Measurements from ENCODE around the gene KRTAP4-9. TPM values are rescaled to one million over a fixed set of nuclear protein-coding genes. Genes with fewer than 3 reads are reported as not detected.

Gene KRTAP4-9
- total and polyA plus RNA-seq, 10 of the 15 experiments (the other 5 are each of a cell fraction or from before 2014, with no cell fraction given): not detected

DNA sequence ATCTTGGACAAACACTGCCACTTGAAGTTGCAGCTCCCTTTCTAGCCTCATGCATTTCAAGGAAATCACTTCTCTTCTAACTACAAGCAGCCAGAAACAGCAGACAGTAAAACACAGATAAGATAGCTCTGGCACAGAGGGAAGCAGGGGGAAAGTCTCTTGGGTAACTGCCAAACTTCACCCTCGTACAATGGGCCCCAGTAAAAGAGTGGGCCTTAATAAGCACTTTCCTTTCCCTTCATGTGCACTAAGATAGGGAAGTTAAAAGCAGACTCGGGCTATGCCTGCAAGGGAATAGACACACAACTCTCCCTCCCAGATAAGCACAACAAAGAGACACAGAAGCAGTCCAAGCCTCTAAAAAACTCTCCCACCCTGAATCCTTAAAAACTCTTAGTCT lies 48.7 kb downstream of the KRTAP4-9 start:
- H3K9ac ChIP-seq (ENCODE audit: control insufficient read depth, insufficient read depth, low read length): no peak overlapping the region
- no TSS peak for BruUV-seq (replicated peaks)
- ChIA-PET RAD21 (ENCODE audit: unreplicated experiment) (no interaction called here), CTCF (no interaction called here), SMC1A (ENCODE audit: uncharacterized antibody, unreplicated experiment) (no interaction called here), POLR2A (no interaction called here)
- no peaks in the 10 kb centered on the region for H3K27me3 ChIP-seq (replicated peaks in 1 of 2; ENCODE audit: control insufficient read depth in 2 of 2, insufficient read depth in 2 of 2, low read length in 1 of 2)
- in situ Hi-C loops (cut with MboI) (no loop called here), intact Hi-C loops (cut with micrococcal nuclease; ENCODE audit: unreplicated experiment) (no loop called here)
- H3K27ac ChIP-seq (ENCODE audit: control insufficient read depth, insufficient read depth): no peak overlapping the region
- H4K20me1 ChIP-seq (ENCODE audit: control insufficient read depth, insufficient read depth): no peaks in the 10 kb centered on the region
- H3K9me3 ChIP-seq (replicated peaks; ENCODE audit: control insufficient read depth, insufficient read depth, low read length): no peaks in the 10 kb centered on the region
- FAIRE-seq (no peak), ATAC-seq (no peak), DNase-seq (ENCODE audit: low read depth, low spot score) (no peak)
- no peaks in the 10 kb centered on the region for H3K4me1 ChIP-seq (ENCODE audit: control insufficient read depth, insufficient read depth, low read length)
- H3K36me3 ChIP-seq (ENCODE audit: control insufficient read depth in 2 of 2, insufficient read depth in 2 of 2, low read length in 1 of 2): no peaks in the 10 kb centered on the region
- no peak overlapping the region for H2AFZ ChIP-seq (ENCODE audit: control insufficient read depth, low read depth, low read length)
- TF ChIP-seq IKZF2 (IDR thresholded peaks at IDR 0.05): no peak
- no peak for TF ChIP-seq CHD4 (IDR thresholded peaks at IDR 0.05)
- TF ChIP-seq POLR2AphosphoS2 (IDR thresholded peaks at IDR 0.05; ENCODE audit: low read depth, low read length): no peak
- no peak for TF ChIP-seq KLF5 (IDR thresholded peaks at IDR 0.05; ENCODE audit: partially characterized antibody)
- TF ChIP-seq ZSCAN29 (IDR thresholded peaks at IDR 0.05): no peak
- no peak for TF ChIP-seq KAT2A (conservative IDR thresholded peaks at IDR 0.05; ENCODE audit: control insufficient read depth, low read depth, low read length)
- TF ChIP-seq FOXM1 (IDR thresholded peaks at IDR 0.05; ENCODE audit: low read depth, low read length): no peak
- no peak for TF ChIP-seq ESRRA (IDR thresholded peaks at IDR 0.05; ENCODE audit: low read length)
- TF ChIP-seq, protein P1, sequence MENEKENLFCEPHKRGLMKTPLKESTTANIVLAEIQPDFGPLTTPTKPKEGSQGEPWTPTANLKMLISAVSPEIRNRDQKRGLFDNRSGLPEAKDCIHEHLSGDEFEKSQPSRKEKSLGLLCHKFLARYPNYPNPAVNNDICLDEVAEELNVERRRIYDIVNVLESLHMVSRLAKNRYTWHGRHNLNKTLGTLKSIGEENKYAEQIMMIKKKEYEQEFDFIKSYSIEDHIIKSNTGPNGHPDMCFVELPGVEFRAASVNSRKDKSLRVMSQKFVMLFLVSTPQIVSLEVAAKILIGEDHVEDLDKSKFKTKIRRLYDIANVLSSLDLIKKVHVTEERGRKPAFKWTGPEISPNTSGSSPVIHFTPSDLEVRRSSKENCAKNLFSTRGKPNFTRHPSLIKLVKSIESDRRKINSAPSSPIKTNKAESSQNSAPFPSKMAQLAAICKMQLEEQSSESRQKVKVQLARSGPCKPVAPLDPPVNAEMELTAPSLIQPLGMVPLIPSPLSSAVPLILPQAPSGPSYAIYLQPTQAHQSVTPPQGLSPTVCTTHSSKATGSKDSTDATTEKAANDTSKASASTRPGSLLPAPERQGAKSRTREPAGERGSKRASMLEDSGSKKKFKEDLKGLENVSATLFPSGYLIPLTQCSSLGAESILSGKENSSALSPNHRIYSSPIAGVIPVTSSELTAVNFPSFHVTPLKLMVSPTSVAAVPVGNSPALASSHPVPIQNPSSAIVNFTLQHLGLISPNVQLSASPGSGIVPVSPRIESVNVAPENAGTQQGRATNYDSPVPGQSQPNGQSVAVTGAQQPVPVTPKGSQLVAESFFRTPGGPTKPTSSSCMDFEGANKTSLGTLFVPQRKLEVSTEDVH (IDR thresholded peaks at IDR 0.05; ENCODE audit: low read depth, partially characterized antibody): no peak
- H3K4me2 ChIP-seq (ENCODE audit: control insufficient read depth, insufficient read depth): no peak overlapping the region
- H3K79me2 ChIP-seq (ENCODE audit: control insufficient read depth, insufficient read depth, low read length): no peaks in the 10 kb centered on the region
- 0% methylated on average over 2 of the region's 2 CpGs for WGBS (ENCODE audit: insufficient coverage, insufficient replicate concordance, low lambda C conversion rate, missing lambda C conversion rate)
- no peak overlapping the region for H3K4me3 ChIP-seq

Other genes starting within 250 kb of the KRTAP4-9 start
Only the 7 nearest of the 39 such genes appear.
- gene KRTAP2-4, start 39.5 kb upstream of the KRTAP4-9 start, total RNA-seq (2014; rRNA removed): not detected in 2 replicates
- not detected in 2 replicates for gene KRTAP2-4, start 39.5 kb upstream of the KRTAP4-9 start, total RNA-seq (2014; rRNA removed; fragmentation: Illumina TruSeq; extraction: Trizol)
- not detected in 2 replicates for gene KRTAP2-4, start 39.5 kb upstream of the KRTAP4-9 start, total RNA-seq (2021)
- not detected in 2 replicates for gene KRTAP2-4, start 39.5 kb upstream of the KRTAP4-9 start, polyA plus RNA-seq (2011; rRNA removed)
- not detected in 2 replicates for gene KRTAP2-4, start 39.5 kb upstream of the KRTAP4-9 start, polyA plus RNA-seq (2014; fragmentation: Illumina TruSeq; extraction: Trizol)
- gene KRTAP2-4, start 39.5 kb upstream of the KRTAP4-9 start, polyA plus RNA-seq (2014; fragmentation: Nextera tagmentation; extraction: Ambion mirVana): not detected
- not detected in 2 replicates for gene KRTAP2-4, start 39.5 kb upstream of the KRTAP4-9 start, polyA plus RNA-seq (2014; rRNA removed)
- not detected for gene KRTAP2-4, start 39.5 kb upstream of the KRTAP4-9 start, polyA plus RNA-seq (2016; fragmentation: Nextera tagmentation; extraction: Ambion mirVana)
- gene KRTAP4-7, start 21.2 kb upstream of the KRTAP4-9 start, total RNA-seq (2014; rRNA removed): not detected in 2 replicates
- gene KRTAP4-7, start 21.2 kb upstream of the KRTAP4-9 start, total RNA-seq (2014; rRNA removed; fragmentation: Illumina TruSeq; extraction: Trizol): not detected in 2 replicates
- not detected in 2 replicates for gene KRTAP4-7, start 21.2 kb upstream of the KRTAP4-9 start, total RNA-seq (2021)
- gene KRTAP4-7, start 21.2 kb upstream of the KRTAP4-9 start, polyA plus RNA-seq (2011; rRNA removed): not detected in 2 replicates
- gene KRTAP4-7, start 21.2 kb upstream of the KRTAP4-9 start, polyA plus RNA-seq (2014; fragmentation: Illumina TruSeq; extraction: Trizol): not detected in 2 replicates
- not detected for gene KRTAP4-7, start 21.2 kb upstream of the KRTAP4-9 start, polyA plus RNA-seq (2014; fragmentation: Nextera tagmentation; extraction: Ambion mirVana)
- gene KRTAP4-7, start 21.2 kb upstream of the KRTAP4-9 start, polyA plus RNA-seq (2014; rRNA removed): not detected in 2 replicates
- gene KRTAP4-7, start 21.2 kb upstream of the KRTAP4-9 start, polyA plus RNA-seq (2016; fragmentation: Nextera tagmentation; extraction: Ambion mirVana): not detected
- gene KRTAP4-8, start 7.2 kb upstream of the KRTAP4-9 start, total RNA-seq (2014; rRNA removed): not detected in 2 replicates
- gene KRTAP4-8, start 7.2 kb upstream of the KRTAP4-9 start, total RNA-seq (2014; rRNA removed; fragmentation: Illumina TruSeq; extraction: Trizol): not detected in 2 replicates
- gene KRTAP4-8, start 7.2 kb upstream of the KRTAP4-9 start, total RNA-seq (2021): not detected in 2 replicates
- not detected in 2 replicates for gene KRTAP4-8, start 7.2 kb upstream of the KRTAP4-9 start, polyA plus RNA-seq (2011; rRNA removed)
- gene KRTAP4-8, start 7.2 kb upstream of the KRTAP4-9 start, polyA plus RNA-seq (2014; fragmentation: Illumina TruSeq; extraction: Trizol): not detected in 2 replicates
- gene KRTAP4-8, start 7.2 kb upstream of the KRTAP4-9 start, polyA plus RNA-seq (2014; fragmentation: Nextera tagmentation; extraction: Ambion mirVana): not detected
- not detected in 2 replicates for gene KRTAP4-8, start 7.2 kb upstream of the KRTAP4-9 start, polyA plus RNA-seq (2014; rRNA removed)
- gene KRTAP4-8, start 7.2 kb upstream of the KRTAP4-9 start, polyA plus RNA-seq (2016; fragmentation: Nextera tagmentation; extraction: Ambion mirVana): not detected
- gene KRTAP4-16, start 3.2 kb upstream of the KRTAP4-9 start, total RNA-seq (2014; rRNA removed): not detected in 2 replicates
- not detected in 2 replicates for gene KRTAP4-16, start 3.2 kb upstream of the KRTAP4-9 start, total RNA-seq (2014; rRNA removed; fragmentation: Illumina TruSeq; extraction: Trizol)
- gene KRTAP4-16, start 3.2 kb upstream of the KRTAP4-9 start, total RNA-seq (2021): not detected in 2 replicates
- not detected in 2 replicates for gene KRTAP4-16, start 3.2 kb upstream of the KRTAP4-9 start, polyA plus RNA-seq (2011; rRNA removed)
- gene KRTAP4-16, start 3.2 kb upstream of the KRTAP4-9 start, polyA plus RNA-seq (2014; fragmentation: Illumina TruSeq; extraction: Trizol): not detected in 2 replicates
- gene KRTAP4-16, start 3.2 kb upstream of the KRTAP4-9 start, polyA plus RNA-seq (2014; fragmentation: Nextera tagmentation; extraction: Ambion mirVana): not detected
- gene KRTAP4-16, start 3.2 kb upstream of the KRTAP4-9 start, polyA plus RNA-seq (2014; rRNA removed): not detected in 2 replicates
- gene KRTAP4-16, start 3.2 kb upstream of the KRTAP4-9 start, polyA plus RNA-seq (2016; fragmentation: Nextera tagmentation; extraction: Ambion mirVana): not detected
- not detected in 2 replicates for gene KRTAP4-11, start 13.0 kb downstream of the KRTAP4-9 start, total RNA-seq (2014; rRNA removed)
- not detected in 2 replicates for gene KRTAP4-11, start 13.0 kb downstream of the KRTAP4-9 start, total RNA-seq (2014; rRNA removed; fragmentation: Illumina TruSeq; extraction: Trizol)
- gene KRTAP4-11, start 13.0 kb downstream of the KRTAP4-9 start, total RNA-seq (2021): not detected in 2 replicates
- not detected in 2 replicates for gene KRTAP4-11, start 13.0 kb downstream of the KRTAP4-9 start, polyA plus RNA-seq (2011; rRNA removed)
- not detected in 2 replicates for gene KRTAP4-11, start 13.0 kb downstream of the KRTAP4-9 start, polyA plus RNA-seq (2014; fragmentation: Illumina TruSeq; extraction: Trizol)
- not detected for gene KRTAP4-11, start 13.0 kb downstream of the KRTAP4-9 start, polyA plus RNA-seq (2014; fragmentation: Nextera tagmentation; extraction: Ambion mirVana)
- not detected in 2 replicates for gene KRTAP4-11, start 13.0 kb downstream of the KRTAP4-9 start, polyA plus RNA-seq (2014; rRNA removed)
- gene KRTAP4-11, start 13.0 kb downstream of the KRTAP4-9 start, polyA plus RNA-seq (2016; fragmentation: Nextera tagmentation; extraction: Ambion mirVana): not detected
- gene KRTAP4-12, start 18.8 kb downstream of the KRTAP4-9 start, total RNA-seq (2014; rRNA removed): not detected in 2 replicates
- gene KRTAP4-12, start 18.8 kb downstream of the KRTAP4-9 start, total RNA-seq (2014; rRNA removed; fragmentation: Illumina TruSeq; extraction: Trizol): not detected in 2 replicates
- not detected in 2 replicates for gene KRTAP4-12, start 18.8 kb downstream of the KRTAP4-9 start, total RNA-seq (2021)
- not detected in 2 replicates for gene KRTAP4-12, start 18.8 kb downstream of the KRTAP4-9 start, polyA plus RNA-seq (2011; rRNA removed)
- not detected in 2 replicates for gene KRTAP4-12, start 18.8 kb downstream of the KRTAP4-9 start, polyA plus RNA-seq (2014; fragmentation: Illumina TruSeq; extraction: Trizol)
- gene KRTAP4-12, start 18.8 kb downstream of the KRTAP4-9 start, polyA plus RNA-seq (2014; fragmentation: Nextera tagmentation; extraction: Ambion mirVana): not detected
- not detected in 2 replicates for gene KRTAP4-12, start 18.8 kb downstream of the KRTAP4-9 start, polyA plus RNA-seq (2014; rRNA removed)
- gene KRTAP4-12, start 18.8 kb downstream of the KRTAP4-9 start, polyA plus RNA-seq (2016; fragmentation: Nextera tagmentation; extraction: Ambion mirVana): not detected
- gene KRTAP4-6, start 35.2 kb downstream of the KRTAP4-9 start, total RNA-seq (2014; rRNA removed): not detected in 2 replicates
- gene KRTAP4-6, start 35.2 kb downstream of the KRTAP4-9 start, total RNA-seq (2014; rRNA removed; fragmentation: Illumina TruSeq; extraction: Trizol): not detected in 2 replicates
- not detected in 2 replicates for gene KRTAP4-6, start 35.2 kb downstream of the KRTAP4-9 start, total RNA-seq (2021)
- gene KRTAP4-6, start 35.2 kb downstream of the KRTAP4-9 start, polyA plus RNA-seq (2011; rRNA removed): not detected in 2 replicates
- gene KRTAP4-6, start 35.2 kb downstream of the KRTAP4-9 start, polyA plus RNA-seq (2014; fragmentation: Illumina TruSeq; extraction: Trizol): not detected in 2 replicates
- gene KRTAP4-6, start 35.2 kb downstream of the KRTAP4-9 start, polyA plus RNA-seq (2014; fragmentation: Nextera tagmentation; extraction: Ambion mirVana): not detected
- not detected in 2 replicates for gene KRTAP4-6, start 35.2 kb downstream of the KRTAP4-9 start, polyA plus RNA-seq (2014; rRNA removed)
- not detected for gene KRTAP4-6, start 35.2 kb downstream of the KRTAP4-9 start, polyA plus RNA-seq (2016; fragmentation: Nextera tagmentation; extraction: Ambion mirVana)